K562 (cell line): ENCODE results near the gene PRDM16. TPM values are rescaled to one million over a fixed set of nuclear protein-coding genes. Genes with fewer than 3 reads are reported as not detected.

ENCODE experiments used
- ATAC-seq: fragments of 200-7000 bp; cut with Tn5 transposase; 3 replicates; pipeline ENCODE4 v1.9.1; 2020; ENCODE audit warnings: moderate library complexity
- BruUV-seq: library from RNA; stranded (reverse); fragments of 400-500 nt; replicated peaks from 2 replicates; lab custom pipeline; 2021; lab: Mats Ljungman, UMichigan
- CTCF ChIA-PET: fragments of 300-600 bp; formaldehyde crosslinking; extraction: SDS; loops from one replicate; lab custom pipeline; 2021; ENCODE audit warnings: low intra/inter-chr PET ratio; lab: Yijun Ruan, JAX
- POLR2A ChIA-PET: fragments of 300-600, 350-650 bp; sonication (Branson Sonifier 250); formaldehyde crosslinking; extraction: SDS; loops from one replicate; lab custom pipeline; 2021; ENCODE audit warnings: antibody characterized with exemption, inconsistent platforms; lab: Yijun Ruan, JAX
- DNase-seq, 4 experiments: peaks; one replicate each; pipeline versions ENCODE4 v3.0.0 to v3.0.0-alpha.2; 2011 to 2018; ENCODE audit warnings: low spot score in 3 of 4, mixed read lengths in 3 of 4; ENCODE audit errors: extremely low read depth in 1 of 4
- FAIRE-seq: peaks from 2 replicates; lab custom pipeline; 2011; peaks lifted over from hg19 to GRCh38; lab: Jason Lieb, UNC
- H2AFZ ChIP-seq: 2 replicates; pipeline ENCODE4 v1.6.0; 2011; ENCODE audit warnings: low read depth, low read length, control low read depth, inconsistent platforms
- H3K27ac ChIP-seq: fragments of 200-600 bp; 3 replicates; pipeline ENCODE4 v1.8.0; 2011; ENCODE audit warnings: low read depth, mild to moderate bottlenecking, control low read depth, inconsistent platforms, low read length, moderate library complexity, mixed read lengths; ENCODE audit errors: extremely low read depth
- H3K27me3 ChIP-seq, 2 experiments: fragments of 300-600 bp in 1 of 2; 2 replicates in 1 of 2; 3 replicates in 1 of 2; pipeline versions ENCODE4 v1.6.0 to v1.8.0; 2011; ENCODE audit warnings: inconsistent platforms in 2 of 2, low read length in 2 of 2, mild to moderate bottlenecking in 1 of 2, mixed read lengths in 1 of 2, moderate library complexity in 1 of 2; ENCODE audit not compliant: control insufficient read depth in 2 of 2, insufficient read depth in 2 of 2
- H3K36me3 ChIP-seq: fragments of 300-600 bp; 3 replicates; pipeline ENCODE4 v1.8.0; 2011; ENCODE audit warnings: mild to moderate bottlenecking, low read length, inconsistent platforms; ENCODE audit not compliant: control insufficient read depth, insufficient read depth
- H3K4me1 ChIP-seq, 2 experiments: fragments of 200-600 bp in 1 of 2; replicated peaks in 1 of 2; 2 replicates in 1 of 2; 3 replicates in 1 of 2; pipeline versions ENCODE4 v1.5.1 to v1.8.0; 2011; ENCODE audit warnings: inconsistent platforms in 2 of 2, low read length in 2 of 2, mild to moderate bottlenecking in 1 of 2, mixed read lengths in 1 of 2, moderate library complexity in 1 of 2; ENCODE audit not compliant: control insufficient read depth in 2 of 2, insufficient read depth in 2 of 2
- H3K4me2 ChIP-seq: 2 replicates; pipeline ENCODE4 v1.6.1; 2011; ENCODE audit warnings: low read length, control low read depth, inconsistent platforms, mixed read lengths; ENCODE audit not compliant: insufficient read depth
- H3K4me3 ChIP-seq: fragments of 200-600 bp; sonication (generic), shearing (Covaris generic); 2 replicates; pipeline ENCODE4 v1.5.1; 2016; ENCODE audit warnings: control low read depth, inconsistent platforms
- H3K79me2 ChIP-seq: fragments of 200-600 bp; 3 replicates; pipeline ENCODE4 v1.8.0; 2011; ENCODE audit warnings: low read length, inconsistent platforms; ENCODE audit not compliant: control insufficient read depth, insufficient read depth
- H3K9ac ChIP-seq, 2 experiments: 2 replicates each; pipeline versions ENCODE4 v1.6.0 to v1.6.1; 2011; ENCODE audit warnings: low read depth in 2 of 2, low read length in 2 of 2, control low read depth in 1 of 2, inconsistent platforms in 1 of 2, mild to moderate bottlenecking in 1 of 2, mixed read lengths in 1 of 2; ENCODE audit not compliant: insufficient read depth in 1 of 2
- H3K9me1 ChIP-seq: one replicate; pipeline ENCODE4 v1.6.0; 2011; ENCODE audit warnings: inconsistent platforms, mild to moderate bottlenecking, low read length, moderate library complexity; ENCODE audit not compliant: control insufficient read depth, insufficient read depth
- H3K9me3 ChIP-seq: replicated peaks from 2 replicates; pipeline ENCODE4 v1.5.1; 2011; ENCODE audit warnings: low read depth, low read length, inconsistent platforms; ENCODE audit not compliant: control insufficient read depth, insufficient read depth
- H4K20me1 ChIP-seq: replicated peaks from 2 replicates; pipeline ENCODE4 v1.6.1; 2011; ENCODE audit warnings: low read length, inconsistent platforms, mixed read lengths; ENCODE audit not compliant: control insufficient read depth, insufficient read depth
- CBX5 ChIP-seq: IDR thresholded peaks from 2 replicates; pipeline ENCODE4 v1.6.1; 2014; ENCODE audit warnings: low read depth, borderline replicate concordance
- ELF1 ChIP-seq: fragments of 200-800 bp; sonication (Bioruptor generic); IDR thresholded peaks from 2 replicates; pipeline ENCODE4 v1.6.1; 2016; ENCODE audit warnings: missing genetic modification characterization, missing compliant biosample characterization
- ETV5 ChIP-seq: sonication (generic); formaldehyde crosslinking; IDR thresholded peaks from 2 replicates; pipeline ENCODE4 v1.4.0; 2020; ENCODE audit warnings: low read depth, mild to moderate bottlenecking, missing genetic modification reagents
- HDGF ChIP-seq: fragments of 450-650 bp; IDR thresholded peaks from 2 replicates; pipeline ENCODE4 v1.6.1; 2016
- HMGN3 ChIP-seq: IDR thresholded peaks from 2 replicates; pipeline ENCODE4 v1.6.1; 2011; ENCODE audit warnings: borderline replicate concordance, low read depth, mild to moderate bottlenecking, mixed read lengths, low read length; ENCODE audit not compliant: insufficient read length; ENCODE audit errors: extremely low read depth
- KLF1 ChIP-seq: fragments of 450-650 bp; IDR thresholded peaks from 2 replicates; pipeline ENCODE4 v1.6.1; 2016; ENCODE audit warnings: missing genetic modification characterization, missing compliant biosample characterization
- RNF2 ChIP-seq: sonication (generic); IDR thresholded peaks from 2 replicates; pipeline ENCODE4 v1.6.1; 2016
- SAFB ChIP-seq: fragments of 200-400 bp; formaldehyde crosslinking; IDR thresholded peaks from 2 replicates; pipeline ENCODE4 v1.6.1; 2017; ENCODE audit warnings: low read depth, low read length, borderline replicate concordance
- SIX5 ChIP-seq, 2 experiments: IDR thresholded peaks; 2 replicates each; pipeline ENCODE4 v1.6.1; 2011; ENCODE audit warnings: low read length in 2 of 2, borderline replicate concordance in 1 of 2, low read depth in 1 of 2, mild to moderate bottlenecking in 1 of 2, moderate library complexity in 1 of 2; ENCODE audit not compliant: insufficient read depth in 1 of 2
- ZNF24 ChIP-seq: fragments of 450-650 bp; IDR thresholded peaks from 2 replicates; pipeline ENCODE4 v1.6.1; 2016
- in situ Hi-C: fragments of 300-500 bp; cut with MboI; formaldehyde crosslinking; loops from 4 replicates; pipeline ENCODE4 v1.15.0; 2018; ENCODE audit warnings: inconsistent platforms, mixed read lengths
- intact Hi-C: fragments of 100-400 bp; cut with micrococcal nuclease; formaldehyde crosslinking; loops from 2 replicates; pipeline ENCODE4 v1.14.2; 2022
- polyA plus RNA-seq, 8 experiments: library from polyadenylated mRNA; depleted of rRNA in 4 of 8; stranded (reverse) in 5 of 8; unstranded in 3 of 8; fragments of >200 nt; fragmentation: Nextera tagmentation in 2 of 8; fragmentation: Illumina TruSeq in 1 of 8; extraction: Ambion mirVana in 2 of 8; extraction: Trizol in 1 of 8; gene quantifications; 2 replicates each; pipeline versions ENCODE4 v1.2.1 to v1.2.3, GENCODE V29; 2011 to 2014; ENCODE audit warnings: inconsistent platforms in 1 of 8, missing spikeins in 1 of 8
- total RNA-seq, 7 experiments: library from RNA; depleted of rRNA in 6 of 7; stranded (reverse); fragments of >200 nt in 6 of 7; fragmentation: Illumina TruSeq in 2 of 7; extraction: Trizol in 2 of 7; gene quantifications; 2 replicates each; pipeline versions ENCODE4 v1.2.1 to v1.2.3, GENCODE V29; 2011 to 2021; ENCODE audit warnings: low replicate concordance in 1 of 7
- TF ChIP-seq, protein P1 (sequence below): IDR thresholded peaks from 3 replicates; pipeline ENCODE4 v1.6.1; 2011; ENCODE audit warnings: borderline replicate concordance, mild to moderate bottlenecking, moderate library complexity; ENCODE audit not compliant: insufficient read length; ENCODE audit errors: extremely low read depth

PRDM16 gene
- total and polyA plus RNA-seq, 9 of the 15 experiments (the other 6 are each of a cell fraction or from before 2014, with no cell fraction given) = 0.10 to 0.27 TPM; not detected in 7

DNA sequence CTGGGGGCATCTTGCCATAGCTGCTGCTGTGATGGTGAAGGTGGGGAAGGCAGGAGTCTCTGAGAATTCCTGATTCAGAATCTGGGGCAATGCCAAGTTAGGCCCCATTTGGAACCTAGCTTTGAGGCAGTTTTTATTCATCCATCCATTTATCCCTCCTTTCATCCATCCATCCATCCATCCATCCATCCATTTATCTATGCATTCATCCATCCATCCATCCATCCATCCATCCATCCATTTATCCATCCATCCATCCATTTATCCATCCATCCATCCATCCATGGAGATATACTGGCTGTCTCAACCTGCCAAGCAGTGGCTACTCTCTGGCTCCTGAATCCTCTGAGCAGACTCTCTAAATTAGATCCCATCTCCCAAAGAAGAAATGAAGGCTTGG, 83.1 kb downstream of the PRDM16 start:
- DNase-seq = no peak
- FAIRE-seq = no peak
- Histone ChIP-seq H3K4me2 (no peak overlapping the region), H3K4me1 (no peaks in the 10 kb centered on the region), H3K9me1 (no peaks in the 10 kb centered on the region)
- ChIA-PET CTCF (no interaction called here), POLR2A (interaction anchor here (0.6 kb wide), 1 partner anchor 695 kb away, joined by 4 read pairs; no protein-coding TSS in a partner anchor)
- intact Hi-C loops = no loop called here
- no peak for TF ChIP-seq ETV5
- TF ChIP-seq, protein P1, sequence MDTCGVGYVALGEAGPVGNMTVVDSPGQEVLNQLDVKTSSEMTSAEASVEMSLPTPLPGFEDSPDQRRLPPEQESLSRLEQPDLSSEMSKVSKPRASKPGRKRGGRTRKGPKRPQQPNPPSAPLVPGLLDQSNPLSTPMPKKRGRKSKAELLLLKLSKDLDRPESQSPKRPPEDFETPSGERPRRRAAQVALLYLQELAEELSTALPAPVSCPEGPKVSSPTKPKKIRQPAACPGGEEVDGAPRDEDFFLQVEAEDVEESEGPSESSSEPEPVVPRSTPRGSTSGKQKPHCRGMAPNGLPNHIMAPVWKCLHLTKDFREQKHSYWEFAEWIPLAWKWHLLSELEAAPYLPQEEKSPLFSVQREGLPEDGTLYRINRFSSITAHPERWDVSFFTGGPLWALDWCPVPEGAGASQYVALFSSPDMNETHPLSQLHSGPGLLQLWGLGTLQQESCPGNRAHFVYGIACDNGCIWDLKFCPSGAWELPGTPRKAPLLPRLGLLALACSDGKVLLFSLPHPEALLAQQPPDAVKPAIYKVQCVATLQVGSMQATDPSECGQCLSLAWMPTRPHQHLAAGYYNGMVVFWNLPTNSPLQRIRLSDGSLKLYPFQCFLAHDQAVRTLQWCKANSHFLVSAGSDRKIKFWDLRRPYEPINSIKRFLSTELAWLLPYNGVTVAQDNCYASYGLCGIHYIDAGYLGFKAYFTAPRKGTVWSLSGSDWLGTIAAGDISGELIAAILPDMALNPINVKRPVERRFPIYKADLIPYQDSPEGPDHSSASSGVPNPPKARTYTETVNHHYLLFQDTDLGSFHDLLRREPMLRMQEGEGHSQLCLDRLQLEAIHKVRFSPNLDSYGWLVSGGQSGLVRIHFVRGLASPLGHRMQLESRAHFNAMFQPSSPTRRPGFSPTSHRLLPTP = no peak
- TF ChIP-seq CBX5 = no peak
- TF ChIP-seq HMGN3 = no peak
- TF ChIP-seq RNF2 = no peak
- TF ChIP-seq KLF1 (tag) = no peak
- no peak for TF ChIP-seq HDGF
- TF ChIP-seq SIX5 (IDR thresholded peaks at IDR 0.05; ENCODE audit: borderline replicate concordance in 1 of 2, insufficient read depth in 1 of 2, low read depth in 1 of 2, low read length in 2 of 2) = no peak
- TF ChIP-seq ZNF24 = no peak
- TF ChIP-seq SAFB = no peak
- no peak for TF ChIP-seq ELF1
- TF ChIP-seq, all 486 proteins: peak for 0
- no peak overlapping the region for H2AFZ ChIP-seq
- peaks cover 33 to 57% of the 10 kb centered on the region in 2 experiments for H3K27me3 ChIP-seq
- BruUV-seq = no TSS peak
- peaks cover 18% of the 10 kb centered on the region for H4K20me1 ChIP-seq
- no peak overlapping the region for H3K27ac ChIP-seq
- in situ Hi-C loops = no loop called here
- H3K9ac ChIP-seq = no peak overlapping the region
- H3K36me3 ChIP-seq = no peaks in the 10 kb centered on the region
- ATAC-seq = no peak
- no peak overlapping the region for H3K4me3 ChIP-seq
- H3K9me3 ChIP-seq = no peaks in the 10 kb centered on the region
- H3K79me2 ChIP-seq = no peaks in the 10 kb centered on the region
